GM18505 (cell line): ENCODE measurements around the gene HSF2.

ENCODE experiments used
- ATAC-seq: cut with Tn5 transposase; IDR thresholded peaks from one replicate; pipeline ENCODE4 v1.9.1; 2021; ENCODE audit not compliant: unreplicated experiment
- POLR2A ChIP-seq: IDR thresholded peaks from 4 replicates; pipeline ENCODE4 v1.6.1; 2011; ENCODE audit warnings: borderline replicate concordance; ENCODE audit not compliant: insufficient read depth, insufficient read length; ENCODE audit errors: extremely low read depth

HSF2 gene

DNA sequence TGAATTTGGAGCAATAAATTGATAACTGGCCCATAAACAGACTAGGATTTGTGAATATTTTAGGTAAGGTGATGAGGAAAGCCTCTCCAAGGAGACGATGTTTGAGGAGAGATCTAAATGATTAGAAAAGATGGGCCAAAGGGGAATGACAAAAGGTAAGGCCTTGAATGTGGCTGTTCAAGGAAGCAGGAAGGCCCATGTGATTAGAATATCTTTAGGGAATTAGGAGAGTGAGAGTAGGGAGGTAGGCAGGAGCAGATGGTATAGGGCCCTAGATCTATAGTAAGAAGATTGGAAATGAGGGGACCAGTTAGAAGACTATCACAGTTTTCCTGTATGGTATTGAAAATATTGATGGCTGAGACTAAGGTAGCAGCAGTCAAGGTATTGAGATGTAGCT is 6.7 kb downstream of the HSF2 start:
- TF ChIP-seq POLR2A: no peak
- ATAC-seq: no peak

DNA sequence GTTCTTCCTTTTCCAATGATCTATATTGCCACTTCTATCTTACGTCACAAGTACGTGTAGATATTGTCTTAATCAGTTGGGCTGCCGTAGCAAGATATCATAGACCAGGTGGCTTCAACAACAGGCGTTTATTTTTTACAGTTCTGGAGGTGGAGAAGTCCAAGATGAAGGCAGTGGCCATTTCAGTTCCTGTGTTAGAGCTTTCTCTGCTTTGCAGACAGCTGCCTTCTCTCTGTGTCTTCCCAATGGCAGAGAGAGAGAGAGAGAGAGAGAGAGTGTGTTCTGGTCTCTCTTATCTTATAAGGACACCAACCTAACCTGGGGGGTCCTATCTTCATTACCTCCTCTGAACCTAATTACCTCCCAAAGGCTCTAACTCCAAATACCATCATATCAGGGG is 8.3 kb downstream of the HSF2 start:
- TF ChIP-seq POLR2A: no peak

DNA sequence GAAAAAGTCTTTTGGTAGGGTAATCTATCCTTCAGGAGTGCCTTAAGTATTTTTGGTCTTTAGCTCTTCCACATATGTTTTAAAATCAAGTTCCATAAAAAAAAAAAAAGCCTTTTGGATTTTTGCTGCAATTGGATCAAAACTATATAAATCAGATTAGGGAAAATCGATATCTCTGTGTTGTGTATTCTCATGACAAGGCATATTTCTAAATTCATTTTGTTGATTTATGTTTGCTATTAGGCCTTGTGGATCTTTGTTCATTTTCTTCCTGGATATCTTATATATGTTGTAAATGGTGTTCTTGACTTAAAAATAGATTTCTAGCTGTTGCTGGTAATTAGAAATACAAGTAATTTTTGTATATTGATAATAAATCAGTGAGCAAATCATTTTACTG is 8.8 kb downstream of the HSF2 start:
- TF ChIP-seq POLR2A: no peak
- ATAC-seq: no peak

More for the DNA sequence above, 8.3 kb downstream of the HSF2 start:
- no peak for ATAC-seq

DNA sequence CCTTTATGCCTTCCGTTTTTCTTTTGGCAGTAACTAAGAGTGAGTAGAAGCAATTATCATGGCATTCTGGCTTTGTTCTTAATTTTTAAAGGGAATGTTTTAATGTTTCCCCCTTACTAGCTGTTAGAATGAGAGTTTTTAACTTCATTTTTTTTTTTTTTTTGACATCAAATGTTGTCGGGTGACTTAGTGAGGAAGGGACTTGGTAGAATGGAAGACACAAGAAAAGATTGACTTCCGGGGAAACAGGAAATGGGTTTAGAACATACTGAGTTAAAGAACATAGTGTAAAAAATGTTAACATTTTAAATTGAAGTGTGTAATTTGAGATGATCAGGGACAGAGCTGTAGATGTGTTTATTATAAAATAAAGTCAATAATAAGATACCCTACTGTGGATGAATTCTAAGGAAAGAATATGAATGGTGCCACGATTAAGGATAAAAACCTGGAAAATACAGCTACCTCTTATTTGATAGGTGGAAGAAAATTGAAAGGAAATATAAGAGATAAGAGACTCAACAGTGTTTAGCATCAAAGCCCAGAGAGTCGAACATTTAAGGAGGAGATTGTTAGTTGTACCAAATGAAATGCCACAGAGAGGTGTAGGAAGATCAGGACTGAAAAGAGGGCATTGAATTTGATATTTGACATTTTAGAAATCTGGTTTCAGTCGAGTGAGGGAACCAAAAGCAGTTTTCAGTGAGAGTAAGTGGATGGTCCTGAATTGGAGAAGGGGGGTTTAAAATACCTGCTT is 9.4 kb downstream of the HSF2 start:
- no peak for ATAC-seq
- TF ChIP-seq POLR2A: no peak

DNA sequence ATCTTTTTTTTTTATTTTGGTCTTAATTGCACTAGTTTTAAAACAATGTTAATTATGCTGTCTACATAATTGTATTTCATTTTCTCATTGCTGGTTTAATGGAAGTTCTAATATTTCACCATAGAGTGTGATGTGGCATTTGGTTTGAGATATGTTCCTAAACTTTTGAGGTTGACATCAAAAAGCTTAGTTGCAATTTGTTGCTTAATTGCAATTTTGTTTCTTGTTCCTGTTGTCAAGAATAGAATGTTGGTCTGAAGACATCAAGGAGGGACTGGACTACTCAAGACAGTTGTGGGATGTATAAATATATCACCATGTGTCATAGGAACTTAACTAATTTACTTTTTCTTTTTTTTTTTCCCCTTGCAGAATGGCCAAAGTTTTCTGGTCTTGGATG is 12.5 kb downstream of the HSF2 start:
- no peak for TF ChIP-seq POLR2A
- ATAC-seq: no peak

DNA sequence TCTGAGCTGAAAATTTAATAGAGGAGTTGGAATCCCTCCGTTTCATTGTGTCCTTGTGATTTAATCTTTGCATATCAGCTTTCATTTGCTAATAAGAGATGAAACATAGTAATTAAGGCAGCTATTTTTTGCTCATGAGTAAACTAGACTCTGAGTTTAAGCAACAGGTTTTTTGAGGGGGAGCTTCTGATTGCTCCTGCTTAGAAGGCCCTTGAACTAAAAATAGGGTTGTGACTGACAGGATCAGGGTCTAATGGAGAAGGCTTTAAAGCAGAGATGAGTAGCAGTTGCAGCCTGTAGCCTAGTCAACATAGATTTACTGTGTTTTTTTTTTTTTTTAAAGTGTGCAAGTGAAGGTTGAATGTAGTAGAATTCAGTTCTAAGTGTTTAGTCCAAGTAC is 17.4 kb downstream of the HSF2 start:
- no peak for ATAC-seq
- TF ChIP-seq POLR2A: no peak

DNA sequence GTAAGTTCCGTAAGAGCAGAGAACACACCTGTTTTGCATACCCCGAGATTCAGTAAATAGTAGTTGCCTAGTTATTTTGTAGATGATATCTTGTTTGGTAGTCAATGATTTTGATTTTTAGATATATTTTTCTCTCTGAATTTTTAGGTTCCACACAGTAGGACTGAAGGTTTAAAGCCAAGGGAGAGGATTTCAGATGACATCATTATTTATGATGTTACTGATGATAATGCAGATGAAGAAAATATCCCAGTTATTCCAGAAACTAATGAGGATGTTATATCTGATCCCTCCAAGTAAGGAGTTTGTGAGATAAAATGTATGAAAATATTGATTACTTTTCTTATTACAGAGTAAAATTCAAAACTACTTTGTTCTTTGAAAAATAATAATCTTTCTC is 22.6 kb downstream of the HSF2 start:
- no peak for ATAC-seq
- no peak for TF ChIP-seq POLR2A

DNA sequence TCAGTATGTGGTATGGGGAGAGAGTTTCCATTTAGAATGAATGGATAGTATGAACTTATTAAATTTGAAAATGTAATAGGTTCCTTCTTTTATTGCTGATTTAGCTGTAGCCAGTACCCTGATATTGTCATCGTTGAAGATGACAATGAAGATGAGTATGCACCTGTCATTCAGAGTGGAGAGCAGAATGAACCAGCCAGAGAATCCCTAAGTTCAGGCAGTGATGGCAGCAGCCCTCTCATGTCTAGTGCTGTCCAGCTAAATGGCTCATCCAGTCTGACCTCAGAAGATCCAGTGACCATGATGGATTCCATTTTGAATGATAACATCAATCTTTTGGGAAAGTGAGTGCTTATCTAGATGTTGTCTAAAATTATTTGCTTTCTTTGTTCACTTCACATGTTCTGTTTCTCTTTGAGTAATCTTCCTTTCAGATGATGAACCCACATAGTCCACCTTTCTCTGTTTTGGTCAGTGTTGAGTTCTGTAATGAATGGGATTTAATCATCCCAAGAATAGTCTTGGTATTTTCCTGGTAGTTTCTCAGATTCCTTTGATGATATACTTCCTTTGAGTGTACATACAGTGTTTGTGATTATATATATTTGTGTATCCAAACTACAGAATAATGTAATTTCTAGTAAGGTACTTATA is 23.3 kb downstream of the HSF2 start:
- ATAC-seq: peak; percentile 95
- TF ChIP-seq POLR2A: no peak

DNA sequence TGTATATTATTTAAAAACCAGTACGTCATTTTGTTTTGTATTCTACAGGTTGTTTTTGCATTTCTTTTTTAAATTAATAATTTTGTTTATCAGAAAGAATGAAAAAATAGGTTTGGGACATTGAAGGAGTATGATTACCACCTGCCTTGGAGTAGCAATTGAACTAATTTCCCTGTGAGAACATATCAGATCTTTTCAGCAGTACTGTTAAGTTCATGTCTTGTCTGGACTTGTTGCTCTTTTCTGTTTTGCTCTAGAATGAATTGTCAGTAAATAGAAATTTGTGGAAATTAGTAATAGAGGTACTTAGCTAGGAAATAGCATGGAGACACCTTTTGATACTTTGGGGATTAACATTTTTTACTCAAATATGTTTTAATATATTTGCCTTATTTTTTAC is 24.3 kb downstream of the HSF2 start:
- TF ChIP-seq POLR2A: no peak

DNA sequence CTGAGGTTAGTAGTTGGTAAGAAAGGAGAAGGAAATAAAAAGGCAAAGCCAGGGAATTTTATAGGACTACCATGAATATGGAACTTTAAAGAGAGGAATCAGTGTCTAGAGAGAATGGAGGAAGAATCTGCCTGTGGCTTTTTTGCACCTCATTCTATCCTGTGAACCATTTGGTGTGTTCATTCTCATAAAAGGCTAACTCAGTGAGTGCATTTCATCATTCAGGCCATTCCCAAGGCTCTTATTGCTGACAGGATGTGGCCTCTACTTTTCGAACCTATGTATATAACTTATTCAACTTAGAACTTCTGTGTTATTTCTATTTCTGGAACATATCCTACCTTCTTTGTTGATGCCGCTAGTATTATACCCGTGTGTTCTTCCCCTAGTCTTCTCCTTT is 27.1 kb downstream of the HSF2 start:
- ATAC-seq: no peak
- TF ChIP-seq POLR2A: no peak

More for the DNA sequence above, 24.3 kb downstream of the HSF2 start:
- no peak for ATAC-seq

DNA sequence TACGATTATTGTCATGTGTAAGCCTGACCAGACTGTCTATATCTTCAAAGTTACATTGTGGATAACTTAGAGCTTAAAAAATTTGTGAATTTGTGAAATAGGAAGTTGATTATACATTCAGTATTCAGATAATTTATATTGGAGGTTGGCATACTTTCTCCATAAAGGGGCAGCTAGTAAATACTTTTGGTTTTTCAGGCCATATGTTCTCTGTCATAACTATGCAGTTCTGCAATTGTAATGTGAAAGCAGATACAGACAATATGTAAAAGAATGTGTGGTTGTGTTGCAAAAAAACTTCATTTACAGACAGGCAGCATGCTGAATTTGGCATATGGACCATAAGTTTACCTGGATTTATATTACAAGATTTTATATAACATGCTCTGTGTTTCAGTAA is 29.3 kb downstream of the HSF2 start:
- no peak for ATAC-seq
- TF ChIP-seq POLR2A: no peak

DNA sequence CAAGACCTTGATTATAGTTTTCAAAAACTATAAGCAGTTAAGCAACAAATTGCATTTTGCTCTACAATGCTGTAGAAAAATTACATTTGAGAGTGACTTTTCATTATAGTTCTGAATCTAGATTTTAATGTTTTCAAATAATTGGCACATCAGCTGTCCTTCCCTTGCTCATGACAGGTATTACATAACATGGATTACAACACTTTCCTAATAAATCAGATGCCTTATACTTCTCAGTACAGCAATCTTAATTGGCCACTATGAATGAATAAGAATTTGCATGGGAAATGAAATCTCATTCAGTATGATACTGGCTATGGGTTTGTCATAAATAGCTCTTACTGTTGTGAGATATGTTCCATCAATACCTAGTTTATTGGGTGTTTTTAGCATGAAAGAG is 29.9 kb downstream of the HSF2 start:
- ATAC-seq: no peak
- no peak for TF ChIP-seq POLR2A

DNA sequence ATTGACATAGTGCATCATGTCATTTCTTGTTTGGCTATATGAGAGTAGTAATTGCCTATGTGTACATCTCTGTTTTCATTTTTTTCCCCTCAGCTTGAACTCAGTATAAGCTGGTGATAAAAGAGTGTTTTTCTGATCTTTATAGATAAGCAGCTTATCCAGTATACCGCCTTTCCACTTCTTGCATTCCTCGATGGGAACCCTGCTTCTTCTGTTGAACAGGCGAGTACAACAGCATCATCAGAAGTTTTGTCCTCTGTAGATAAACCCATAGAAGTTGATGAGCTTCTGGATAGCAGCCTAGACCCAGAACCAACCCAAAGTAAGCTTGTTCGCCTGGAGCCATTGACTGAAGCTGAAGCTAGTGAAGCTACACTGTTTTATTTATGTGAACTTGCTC is 32.3 kb downstream of the HSF2 start:
- TF ChIP-seq POLR2A: no peak
- ATAC-seq: no peak

DNA sequence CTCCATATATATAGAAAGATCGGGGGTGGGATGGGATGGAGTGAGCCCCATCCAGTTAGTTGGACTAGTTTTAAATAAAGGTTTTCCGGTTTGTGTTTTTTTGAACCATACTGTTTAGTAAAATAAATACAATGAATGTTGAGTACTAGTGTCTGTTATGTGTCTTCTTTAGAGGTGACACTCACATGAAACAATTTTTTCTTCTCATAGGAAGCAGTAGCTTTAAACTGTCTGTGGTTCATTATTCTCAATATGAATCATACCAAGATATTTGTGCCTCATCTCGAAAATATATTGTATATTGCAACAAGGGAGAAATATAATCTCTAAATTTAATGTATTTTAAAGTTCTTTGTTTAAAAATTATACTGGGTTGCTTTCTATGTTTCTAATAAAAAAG is 33.4 kb downstream of the HSF2 start:
- TF ChIP-seq POLR2A: no peak
- ATAC-seq: peak; percentile 84

DNA sequence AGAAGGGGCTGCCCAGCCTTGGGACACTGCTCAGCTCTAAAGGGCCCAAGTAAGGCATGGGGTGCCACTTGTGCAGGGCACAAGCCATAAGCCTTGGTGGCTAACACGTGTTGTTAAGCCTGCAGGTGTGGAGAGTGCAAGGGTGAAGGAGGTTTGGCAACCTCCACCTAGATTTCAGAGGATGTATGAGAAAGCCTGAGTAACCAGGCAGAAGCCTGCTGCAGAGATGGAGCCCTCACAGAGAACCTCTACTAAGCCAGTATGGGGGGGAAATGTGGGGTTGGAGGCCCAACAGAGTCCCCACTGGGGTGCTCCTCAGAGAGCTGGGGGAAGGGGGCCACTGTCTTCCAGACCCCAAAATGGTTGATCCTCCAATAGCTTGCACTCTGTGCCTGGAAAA is 39.5 kb downstream of the HSF2 start:
- no peak for ATAC-seq
- TF ChIP-seq POLR2A: no peak

DNA sequence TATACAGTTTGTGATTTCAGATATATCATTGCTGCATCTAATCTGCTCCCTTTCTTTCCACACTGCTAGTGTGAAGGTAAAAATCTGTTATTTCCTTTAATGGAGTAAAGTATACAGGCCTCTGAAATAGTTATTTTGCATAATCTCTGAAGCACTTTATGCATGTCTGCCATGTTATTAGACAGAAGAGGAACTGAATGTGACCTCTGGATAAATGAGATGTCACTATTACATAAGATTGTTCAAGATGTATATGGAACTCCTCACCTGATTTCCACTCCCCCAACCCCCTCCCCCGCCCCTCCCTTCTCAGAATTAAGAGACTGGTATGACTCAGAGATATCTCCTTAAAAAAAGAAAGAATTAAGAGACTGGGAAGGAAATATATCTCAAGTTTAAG is 45.8 kb downstream of the HSF2 start:
- TF ChIP-seq POLR2A: no peak
- no peak for ATAC-seq

DNA sequence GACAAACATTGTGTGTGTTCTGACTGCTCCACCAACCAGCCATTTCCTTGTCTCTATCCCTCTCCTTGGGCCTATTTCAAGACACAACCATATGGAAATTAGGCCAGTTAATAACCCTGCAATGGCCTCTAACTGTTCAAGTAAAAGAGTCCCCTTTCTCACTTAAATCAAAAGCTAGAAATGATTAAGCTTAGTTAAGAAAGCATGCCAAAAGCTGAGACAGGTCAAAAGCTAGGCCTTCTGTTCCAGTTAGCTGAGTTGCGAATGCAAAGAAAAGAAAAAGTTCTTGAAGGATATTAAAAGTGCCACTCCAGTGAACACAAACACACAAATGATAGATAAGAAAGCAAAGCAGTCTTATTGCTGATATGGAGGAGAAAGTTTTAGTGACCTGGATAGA is 49.6 kb downstream of the HSF2 start:
- no peak for TF ChIP-seq POLR2A
- ATAC-seq: no peak
